ENCODE data around the gene FXN.
"Not testable (repeated sequence)": the region's sequence is repeated elsewhere in the genome, so short reads cannot be mapped to it uniquely, and the experiment has no call there.

The FXN gene

GRCh38 chr9:69107771-69108170, 72.2 kb downstream of the FXN start:
- DNase-seq, result no peak

DNA sequence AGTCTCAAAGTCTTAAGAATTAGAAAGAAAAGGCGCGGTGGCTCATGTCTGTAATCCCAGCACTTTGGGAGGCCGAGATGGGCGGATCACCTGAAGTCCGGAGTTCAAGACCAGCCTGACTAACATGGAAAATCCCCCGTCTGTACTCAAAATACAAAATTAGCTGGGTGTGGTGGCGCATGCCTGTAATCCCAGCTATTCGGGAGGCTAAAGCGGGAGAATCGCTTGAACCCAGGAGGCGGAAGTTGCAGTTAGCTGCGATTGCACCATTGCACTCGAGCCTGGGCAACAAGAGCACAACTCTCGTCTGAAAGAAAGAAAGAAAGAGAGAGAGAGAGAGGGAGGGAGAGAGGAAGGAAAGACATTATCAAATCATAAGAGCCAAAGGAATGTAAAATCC, 73.2 kb downstream of the FXN start:
- DNase-seq, result not testable (repeated sequence)

- DNase-seq, result no peak
Observed at GRCh38 chr9:69109152-69109551, 73.6 kb downstream of the FXN start.

DNA sequence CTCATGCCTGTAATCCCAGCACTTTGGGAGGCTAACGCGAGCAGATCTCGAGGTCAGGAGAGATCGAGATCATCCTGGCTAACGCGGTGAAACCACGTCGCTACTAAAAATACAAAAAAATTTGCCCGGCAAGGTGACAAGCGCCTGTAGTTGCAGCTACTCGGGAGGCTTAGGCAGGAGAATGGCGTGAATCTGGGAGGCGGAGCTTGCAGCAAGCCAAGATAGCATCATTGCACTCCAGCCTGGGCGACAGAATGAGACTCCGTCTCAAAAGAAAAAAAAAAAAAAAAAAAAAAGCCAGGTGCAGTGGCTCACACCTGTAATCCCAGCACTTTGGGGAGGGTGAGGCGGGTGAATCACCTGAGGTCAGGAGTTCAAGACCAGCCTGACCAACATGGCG, 77.1 kb downstream of the FXN start:
- DNase-seq, result not testable (repeated sequence)

- no peak for DNase-seq
Observed at GRCh38 chr9:69115621-69116020, 80.1 kb downstream of the FXN start.

DNA sequence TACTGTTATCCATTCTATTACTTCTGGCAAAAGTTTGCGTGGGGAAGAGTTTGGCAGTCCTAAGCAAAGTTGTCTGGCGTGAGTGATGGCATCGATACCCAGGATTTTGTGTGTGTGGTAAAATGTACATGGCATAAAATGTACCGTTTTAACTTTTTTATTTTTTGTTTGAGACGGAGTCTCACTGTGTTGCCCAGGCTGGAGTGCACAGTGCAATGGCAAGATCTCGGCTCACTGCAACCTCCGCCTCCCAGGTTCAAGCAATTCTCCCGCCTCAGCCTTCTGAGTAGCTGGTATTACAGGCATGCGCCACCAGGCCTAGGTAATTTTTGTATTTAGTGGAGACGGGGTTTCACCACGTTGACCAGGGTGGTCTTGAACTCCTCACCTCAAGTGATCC, 83.1 kb downstream of the FXN start:
- DNase-seq, result no peak

DNA sequence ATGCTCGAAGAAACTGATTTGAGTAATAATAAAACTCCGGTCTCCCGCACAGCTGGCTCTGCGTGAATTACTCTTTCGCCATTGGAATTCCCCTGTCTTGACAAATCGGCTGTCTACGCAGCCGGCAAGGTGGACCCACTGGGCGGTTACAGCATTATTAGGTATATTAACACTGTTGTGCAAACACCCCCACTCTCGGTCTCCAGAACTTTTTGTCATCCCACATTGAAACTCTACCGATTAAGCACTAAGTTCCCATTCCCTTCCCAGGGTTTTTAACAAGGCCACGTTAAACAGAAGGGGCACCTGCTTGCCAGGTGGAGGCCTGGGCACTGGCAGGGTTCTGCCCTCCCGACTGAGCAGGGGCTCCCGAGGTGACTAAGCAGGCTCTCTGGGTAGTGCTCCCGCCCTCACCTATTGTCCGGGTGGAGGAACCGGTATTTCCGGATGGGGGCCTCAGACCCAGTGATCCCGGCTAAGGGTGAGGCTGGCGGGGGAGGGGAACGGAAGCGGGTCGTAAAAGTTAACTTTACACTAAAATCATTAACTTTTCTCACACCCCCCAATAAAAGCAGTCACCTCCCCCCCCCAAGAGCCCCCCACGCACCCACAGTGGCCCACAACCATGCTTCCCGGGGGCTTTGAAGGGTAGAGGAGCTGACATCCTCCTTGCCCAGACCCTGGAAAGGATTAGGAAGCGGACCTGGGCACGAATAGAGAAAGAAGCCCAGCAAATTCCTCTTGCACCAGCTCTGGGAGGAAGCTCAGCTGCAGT, 85.0 kb downstream of the FXN start:
- DNase-seq, result no peak

DNA sequence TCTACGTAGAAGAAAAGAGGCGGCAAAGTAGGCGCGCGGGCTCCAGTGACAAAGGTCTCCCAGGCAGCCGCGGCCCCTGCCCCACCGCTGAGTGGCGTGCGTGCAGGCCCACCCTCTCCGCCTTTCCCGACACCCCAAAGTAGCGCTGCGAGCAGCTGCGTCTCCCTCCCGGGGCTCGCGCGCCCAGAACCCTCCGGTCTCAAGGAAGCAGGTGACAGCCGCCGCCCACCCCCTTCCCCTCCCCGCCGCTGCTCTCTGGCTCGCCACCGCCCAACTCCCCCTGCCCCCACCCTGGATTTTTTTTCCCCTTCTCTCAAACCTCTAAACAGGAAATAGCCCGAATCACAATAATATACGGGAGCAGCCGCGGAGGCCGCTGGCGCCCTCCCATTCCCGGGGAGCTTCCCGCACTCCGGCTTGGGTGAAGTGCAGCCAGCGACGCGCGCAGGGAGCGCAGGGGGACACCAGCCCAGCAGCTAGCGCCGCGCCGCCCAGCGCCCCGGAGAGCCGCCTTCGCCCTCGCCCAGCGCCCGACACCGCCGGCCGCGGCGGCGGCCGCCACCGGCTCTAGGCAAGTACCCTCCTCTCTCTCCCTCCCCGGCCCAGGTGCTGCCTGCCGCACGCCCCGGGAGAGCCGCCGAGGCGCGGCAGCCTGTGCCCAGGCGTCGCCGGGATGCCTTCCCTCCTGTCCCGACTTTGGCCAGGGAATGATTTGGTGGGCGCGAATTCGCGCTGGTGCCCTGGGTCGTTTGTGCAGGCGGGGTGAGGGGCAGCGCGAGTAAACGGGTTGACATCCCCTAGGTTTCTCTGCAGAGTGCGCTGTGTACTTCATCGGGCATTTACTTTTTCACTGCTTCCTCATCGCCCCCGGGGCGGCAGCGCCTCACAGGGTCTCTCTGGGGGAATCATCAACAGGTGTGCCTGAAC, 85.9 kb downstream of the FXN start:
- peak; percentile 8 for DNase-seq

GRCh38 chr9:69122082-69122548, 86.6 kb downstream of the FXN start:
- DNase-seq, result peak; percentile 31

- no peak for DNase-seq
Observed at GRCh38 chr9:69122549-69123141, 87.1 kb downstream of the FXN start.

DNA sequence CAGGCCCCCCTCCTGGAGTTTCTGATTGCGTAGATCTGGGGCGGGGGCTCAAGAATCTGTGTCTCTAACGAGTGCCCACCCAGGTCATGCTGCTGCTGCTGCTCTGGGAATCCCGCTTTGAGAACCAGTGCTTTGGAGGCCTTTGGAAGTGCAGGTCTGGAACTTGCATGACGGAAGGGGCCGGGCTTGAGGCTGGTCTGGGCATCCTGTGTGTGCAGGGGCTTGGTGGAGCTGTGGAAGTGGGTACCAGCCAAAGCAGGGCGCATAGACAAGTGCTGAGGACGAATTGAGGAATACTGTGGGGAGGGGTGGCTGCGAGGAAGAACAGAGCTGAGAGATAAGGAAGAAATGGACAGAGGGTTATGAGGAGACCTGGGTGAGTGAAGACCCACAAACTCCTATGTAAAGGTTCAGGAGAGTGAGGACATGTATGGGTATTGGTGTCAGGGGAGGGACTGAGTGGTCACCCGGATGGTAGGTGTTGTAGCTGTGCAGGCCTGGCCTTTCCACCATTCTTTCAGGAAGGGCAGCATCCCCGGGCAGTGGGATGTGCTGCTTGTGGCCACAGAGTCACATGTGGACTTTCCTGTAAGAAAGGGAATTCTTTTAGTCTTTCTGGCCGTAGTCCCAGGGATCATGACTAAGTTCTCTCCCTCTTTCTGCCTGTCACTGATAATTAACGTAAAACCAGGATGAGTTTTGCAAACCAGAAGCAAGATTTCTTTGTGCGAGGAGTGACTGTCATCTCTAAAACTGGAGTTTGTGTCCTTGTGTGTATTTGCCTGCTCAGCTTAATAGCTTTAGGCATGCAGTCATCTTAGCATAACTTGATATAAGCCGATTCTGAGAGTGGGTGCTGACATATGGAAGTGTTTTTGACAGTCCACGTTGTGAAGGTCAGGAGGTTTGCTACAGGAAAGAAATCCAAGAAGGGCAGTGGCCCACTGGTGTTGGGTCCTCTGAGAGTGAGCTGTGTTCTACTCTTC, 95.2 kb downstream of the FXN start:
- no peak for DNase-seq

- DNase-seq, result no peak
Observed at GRCh38 chr9:69131682-69132081, 96.1 kb downstream of the FXN start.

DNA sequence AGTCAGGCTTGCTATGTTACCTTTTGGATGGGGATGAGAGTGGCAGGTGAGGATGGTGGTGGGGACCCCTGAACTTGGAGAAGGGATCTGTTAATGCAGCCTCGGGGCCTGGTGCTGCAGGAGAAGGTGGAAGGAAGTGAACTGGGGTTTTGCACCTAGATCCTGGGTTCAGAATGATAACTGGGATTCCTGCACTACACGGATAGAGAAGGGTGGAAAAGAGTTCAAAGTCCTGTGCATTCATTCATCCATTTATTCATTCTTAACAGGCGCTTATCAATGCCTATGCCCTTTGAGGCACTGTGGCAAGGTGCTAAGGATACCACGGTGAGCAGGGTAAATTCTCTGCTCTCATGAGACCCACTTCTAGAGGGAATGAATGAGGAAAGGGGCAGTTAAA, 96.8 kb downstream of the FXN start:
- no peak for DNase-seq

- DNase-seq, result no peak
Observed at GRCh38 chr9:69134412-69134811, 98.9 kb downstream of the FXN start.

- no peak for DNase-seq
Observed at GRCh38 chr9:69136185-69136584, 100.6 kb downstream of the FXN start.

DNA sequence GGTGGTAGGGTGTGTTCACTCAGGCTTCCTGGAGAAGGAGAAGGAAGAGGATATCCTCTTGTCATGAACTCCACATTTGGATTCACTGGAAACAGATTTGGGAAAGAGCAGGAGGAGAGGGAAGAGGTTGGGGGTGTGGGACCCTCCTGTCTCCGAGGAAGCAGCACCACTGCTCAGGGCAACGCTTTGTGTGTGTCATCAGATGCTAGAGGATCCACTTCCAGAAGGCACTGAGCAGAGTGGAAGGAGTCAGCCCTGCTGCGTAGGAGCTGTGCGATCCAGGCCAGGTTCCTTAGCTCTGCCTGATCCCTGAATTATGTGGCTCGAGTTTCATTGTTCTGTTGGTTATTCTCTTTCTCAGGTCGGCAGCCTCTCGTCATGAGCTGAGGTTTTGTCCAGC, 101.2 kb downstream of the FXN start:
- no peak for DNase-seq

DNA sequence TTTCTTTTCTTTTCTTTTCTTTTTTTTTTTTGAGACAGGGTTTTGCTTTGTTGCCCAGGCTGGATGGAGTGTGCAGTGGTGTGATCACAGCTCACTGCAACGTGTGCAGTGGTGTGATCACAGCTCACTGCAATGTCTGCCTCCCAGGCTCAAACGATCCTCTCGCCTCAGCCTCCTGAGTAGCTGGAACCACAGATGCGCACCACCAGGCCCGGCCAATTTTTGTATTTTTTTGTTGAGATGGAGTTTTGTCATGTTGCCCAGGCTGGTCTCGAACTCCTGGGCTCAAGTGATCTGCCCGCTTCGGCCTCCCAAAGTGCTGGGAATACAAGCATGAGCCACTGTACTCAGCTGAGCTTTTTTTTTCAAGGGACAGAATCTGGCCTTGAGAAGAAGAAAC, 101.8 kb downstream of the FXN start:
- DNase-seq, result no peak

DNA sequence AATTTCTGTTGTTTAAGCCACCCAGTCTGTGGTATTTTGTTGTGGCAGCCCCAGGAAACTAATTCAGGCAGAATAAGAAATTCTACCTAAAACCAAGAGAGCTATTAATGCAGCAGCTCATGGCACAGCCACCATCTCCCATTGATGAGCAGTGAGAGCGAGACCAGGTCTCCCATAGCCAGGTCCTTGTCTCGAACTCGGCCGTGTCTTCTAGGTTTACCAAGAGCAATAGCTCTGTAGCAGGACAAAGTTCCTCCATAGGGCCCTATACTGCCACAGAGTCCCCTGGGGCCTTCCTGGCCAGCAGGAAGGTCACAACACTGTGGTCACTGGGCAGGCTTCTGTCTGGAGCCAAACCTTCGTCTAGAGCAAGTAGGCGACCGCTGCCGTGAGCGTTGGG, 104.0 kb downstream of the FXN start:
- no peak for DNase-seq

- DNase-seq, result no peak
Observed at GRCh38 chr9:69140123-69140735, 104.7 kb downstream of the FXN start.

GRCh38 chr9:69141851-69142250, 106.3 kb downstream of the FXN start:
- DNase-seq, result no peak

GRCh38 chr9:69143291-69143690, 107.7 kb downstream of the FXN start:
- no peak for DNase-seq

Data from activated CD4-positive, alpha-beta T cell treated with anti-CD3 and anti-CD28 coated beads, Interleukin-2, amount 50 U/mL, for 1 hour (primary cell).